Frontal cortex (tissue), 4 donors: ENCODE results near the gene YWHAB. TPM values are rescaled to one million over a fixed set of nuclear protein-coding genes. Genes with fewer than 3 reads are reported as not detected.

ENCODE experiments used
- DNase-seq, 2 donors: peaks; one replicate each; pipeline ENCODE4 v3.0.0; 2012; ENCODE audit warnings: low spot score in 2 of 2
- FAIRE-seq: peaks from 2 replicates; lab custom pipeline; 2012; peaks lifted over from hg19 to GRCh38; lab: Jason Lieb, UNC
- total RNA-seq: library from RNA; depleted of rRNA; stranded (reverse); fragments of >200 nt; gene quantifications from one replicate; pipeline ENCODE4 v1.2.3, GENCODE V29; 2014
- donor health status: control.
- donor health status: control.
- donor health status: control.

Gene YWHAB
- total RNA-seq, 1 donor from 2014 or later, result 148 TPM

GRCh38 chr20:44945261-44945660 is 59.8 kb downstream of the YWHAB start:
- DNase-seq (no peak), FAIRE-seq (no peak)

- no peak for FAIRE-seq
Measured at GRCh38 chr20:44946271-44946852, 60.9 kb downstream of the YWHAB start.

GRCh38 chr20:44948107-44948506 is 62.6 kb downstream of the YWHAB start:
- FAIRE-seq (no peak), DNase-seq (no peak)

More at GRCh38 chr20:44946271-44946852, 60.9 kb downstream of the YWHAB start:
- DNase-seq, result no peak

DNA sequence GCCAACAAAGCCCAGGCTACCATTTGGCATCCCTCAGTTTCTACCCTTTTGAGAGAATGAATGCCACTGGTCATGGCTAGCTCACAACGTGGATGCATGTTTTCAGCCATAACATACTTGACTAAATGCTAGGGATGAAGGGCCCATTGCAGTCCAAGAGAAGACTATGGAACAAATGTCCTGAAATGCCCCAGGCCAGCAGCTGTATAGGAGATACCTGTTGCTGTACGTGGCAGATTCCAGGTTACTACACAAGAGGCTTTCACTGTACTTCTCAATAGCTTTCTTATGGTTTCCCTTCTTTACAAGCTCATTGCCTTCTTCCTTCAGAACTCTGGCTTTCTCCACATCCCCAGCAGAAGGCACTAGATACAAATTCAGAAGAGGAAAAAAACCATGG is 63.0 kb downstream of the YWHAB start:
- no peak for FAIRE-seq
- DNase-seq, result no peak

DNA sequence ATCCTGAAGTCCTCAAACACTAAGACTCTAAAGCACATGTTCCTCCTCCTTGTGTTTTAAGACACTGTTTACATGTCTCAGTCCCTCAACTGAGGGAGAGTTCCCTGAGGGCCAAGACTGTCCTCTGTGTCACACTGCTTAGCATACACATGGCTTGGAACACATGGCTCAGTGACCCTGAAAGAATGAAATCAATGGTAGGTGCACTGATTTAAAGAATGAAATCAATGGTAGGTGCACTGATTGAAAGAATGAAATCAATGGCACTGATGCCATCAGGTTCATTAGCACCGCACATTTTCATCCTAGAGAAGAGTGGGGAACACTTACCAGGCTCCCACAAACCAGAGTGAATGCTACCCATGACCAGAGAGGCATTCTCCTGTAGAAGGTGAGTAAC is 64.9 kb downstream of the YWHAB start:
- FAIRE-seq, result no peak
- no peak for DNase-seq

GRCh38 chr20:44952731-44953130 is 67.2 kb downstream of the YWHAB start:
- no peak for FAIRE-seq

GRCh38 chr20:44954211-44954610 is 68.7 kb downstream of the YWHAB start:
- DNase-seq, result no peak
- FAIRE-seq, result no peak

More at GRCh38 chr20:44952731-44953130, 67.2 kb downstream of the YWHAB start:
- no peak for DNase-seq

DNA sequence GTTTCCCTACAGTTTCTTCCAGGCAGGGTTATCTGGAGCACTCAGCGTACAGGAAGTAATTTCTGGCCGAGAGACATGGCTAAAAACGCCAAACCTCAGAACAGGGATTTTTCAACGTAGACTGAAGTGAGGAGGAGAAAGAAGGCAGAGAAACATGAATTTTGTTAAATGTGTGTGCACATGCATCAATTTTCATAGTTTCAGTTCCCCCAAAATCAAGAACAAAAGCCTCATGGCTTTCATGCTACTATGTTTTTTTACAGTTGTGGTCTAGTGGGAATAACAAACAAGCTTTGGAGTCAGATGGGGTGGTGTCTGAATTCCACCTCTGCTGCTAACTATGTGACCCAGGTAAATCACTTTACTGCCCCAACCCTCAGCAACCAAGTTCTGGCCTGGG is 69.8 kb downstream of the YWHAB start:
- DNase-seq, result no peak
- no peak for FAIRE-seq

- DNase-seq (no peak), FAIRE-seq (no peak)
Measured at GRCh38 chr20:44956410-44956809, 70.9 kb downstream of the YWHAB start.

Other genes with a start within 250 kb of the YWHAB start
- 2.4 TPM for gene ADA, start 234.0 kb upstream of the YWHAB start, total RNA-seq
- not detected for gene CCN5, start 170.3 kb upstream of the YWHAB start, total RNA-seq
- gene KCNK15, start 139.8 kb upstream of the YWHAB start, total RNA-seq, result not detected
- gene RIMS4, start 75.2 kb upstream of the YWHAB start, total RNA-seq, result 43.2 TPM
- gene PABPC1L, start 24.4 kb downstream of the YWHAB start, total RNA-seq, result 2.4 TPM
- gene TOMM34, start 74.7 kb downstream of the YWHAB start, total RNA-seq, result 3.7 TPM
- gene STK4, start 80.8 kb downstream of the YWHAB start, total RNA-seq, result 37.5 TPM
- 1.2 TPM for gene KCNS1, start 215.4 kb downstream of the YWHAB start, total RNA-seq
- gene WFDC5, start 229.5 kb downstream of the YWHAB start, total RNA-seq, result not detected
- gene WFDC12, start 238.8 kb downstream of the YWHAB start, total RNA-seq, result not detected